GM18517 (cell line): ENCODE results near the gene MAPT.
A peak's percentile ranks its signal among the peaks of the same experiment; 100 is the strongest.

ENCODE experiments used
- ATAC-seq: cut with Tn5 transposase; IDR thresholded peaks from one replicate; pipeline ENCODE4 v1.9.1; 2021; ENCODE audit warnings: mild to moderate bottlenecking, moderate library complexity; ENCODE audit not compliant: unreplicated experiment

MAPT gene

GRCh38 chr17:45986056-45986455, 91.7 kb downstream of the MAPT start:
- ATAC-seq = no peak

GRCh38 chr17:45987706-45988105, 93.4 kb downstream of the MAPT start:
- no peak for ATAC-seq

- no peak for ATAC-seq
These were observed 95.4 kb downstream of the MAPT start for GRCh38 chr17:45989759-45990158.

GRCh38 chr17:45990886-45991285, 96.5 kb downstream of the MAPT start:
- no peak for ATAC-seq

GRCh38 chr17:45991341-45991740, 97.0 kb downstream of the MAPT start:
- ATAC-seq = no peak

GRCh38 chr17:45992175-45992574, 97.8 kb downstream of the MAPT start:
- ATAC-seq = no peak

- no peak for ATAC-seq
These were observed 98.5 kb downstream of the MAPT start for GRCh38 chr17:45992904-45993303.

GRCh38 chr17:45993962-45994627, 99.7 kb downstream of the MAPT start:
- ATAC-seq = no peak

- no peak for ATAC-seq
These were observed 100.6 kb downstream of the MAPT start for GRCh38 chr17:45994987-45995386.

GRCh38 chr17:45995627-45996270, 101.4 kb downstream of the MAPT start:
- ATAC-seq = no peak

GRCh38 chr17:45996282-45996937, 102.1 kb downstream of the MAPT start:
- ATAC-seq = no peak

GRCh38 chr17:45997166-45997565, 102.8 kb downstream of the MAPT start:
- no peak for ATAC-seq

- ATAC-seq = no peak
These were observed 103.3 kb downstream of the MAPT start for GRCh38 chr17:45997624-45998023.

- ATAC-seq = no peak
These were observed 104.9 kb downstream of the MAPT start, which contains the start of gene STH for GRCh38 chr17:45998987-45999899. TSS of gene STH (plus strand) at chr17:45999250. CDS start at chr17:45999280, 30 bp downstream.

- no peak for ATAC-seq
These were observed 105.5 kb downstream of the MAPT start for GRCh38 chr17:45999900-46000290.

GRCh38 chr17:46000292-46000691, 105.9 kb downstream of the MAPT start:
- ATAC-seq = no peak

GRCh38 chr17:46000757-46001156, 106.4 kb downstream of the MAPT start:
- no peak for ATAC-seq

GRCh38 chr17:46001390-46002310, 107.3 kb downstream of the MAPT start:
- ATAC-seq = no peak

- peak; percentile 43 for ATAC-seq
These were observed 108.1 kb downstream of the MAPT start for GRCh38 chr17:46002311-46002972.

- no peak for ATAC-seq
These were observed 108.6 kb downstream of the MAPT start for GRCh38 chr17:46002973-46003316.
